ENCODE results near the gene PTPRN2.
"Not testable (repeated sequence)": the region's sequence is repeated elsewhere in the genome, so short reads cannot be mapped to it uniquely, and the experiment has no call there.

- not testable (repeated sequence) for TF ChIP-seq CTCF (conservative IDR thresholded peaks at IDR 0.05); EZH2 (IDR thresholded peaks at IDR 0.05; ENCODE audit: low read depth)
Measured at GRCh38 chr7:158521795-158522194, 65.8 kb downstream of the PTPRN2 start.

Data from PC-9 (cell line).